ENCODE results near the gene PISD.

DNA sequence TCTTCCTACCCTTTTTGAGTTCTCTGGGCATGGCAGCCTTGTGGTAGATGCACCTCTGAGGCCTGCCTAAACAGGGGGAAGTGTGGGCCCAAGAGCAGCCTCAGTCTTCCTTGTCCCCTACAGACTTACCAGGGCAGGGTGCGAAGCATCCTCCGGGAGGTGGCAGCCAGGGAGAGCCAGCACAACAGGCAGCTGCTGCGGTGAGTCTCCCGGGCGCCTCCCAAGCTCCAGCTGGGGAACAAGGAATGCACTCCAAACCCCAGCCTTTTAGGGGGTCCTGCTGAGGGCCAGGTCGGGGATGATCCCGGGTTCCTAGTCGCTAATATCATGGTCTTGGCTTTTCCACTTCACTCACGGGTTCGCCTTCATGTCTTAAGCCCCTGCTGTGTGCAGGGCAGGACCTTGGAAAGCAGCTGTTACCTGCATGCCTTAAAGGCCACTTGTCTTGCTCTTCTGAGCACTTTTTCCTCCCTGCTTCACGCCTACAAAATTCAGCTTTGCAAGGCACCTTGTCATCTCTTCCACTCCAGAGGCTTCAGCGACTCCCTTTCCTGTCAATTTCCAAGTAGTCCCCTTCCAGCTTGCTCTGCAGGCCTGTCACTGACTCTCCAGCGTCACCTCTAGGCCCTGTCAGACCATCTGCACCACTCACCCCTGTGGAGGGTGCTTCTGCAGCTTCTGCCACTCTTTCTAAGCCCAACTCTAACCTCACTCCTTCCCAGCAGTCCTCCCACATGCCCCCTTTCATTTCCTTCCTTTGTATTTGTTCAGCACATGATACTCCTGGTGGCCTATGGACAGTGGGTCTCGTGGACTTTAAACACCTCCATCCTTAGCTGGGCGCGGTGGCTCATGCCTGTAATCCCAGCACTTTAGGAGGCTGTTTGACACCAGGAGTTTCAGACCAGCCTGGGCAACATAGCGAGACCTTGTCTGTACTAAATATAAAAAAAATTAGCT is 57.0 kb downstream of the PISD start:
- TF ChIP-seq, protein P1, sequence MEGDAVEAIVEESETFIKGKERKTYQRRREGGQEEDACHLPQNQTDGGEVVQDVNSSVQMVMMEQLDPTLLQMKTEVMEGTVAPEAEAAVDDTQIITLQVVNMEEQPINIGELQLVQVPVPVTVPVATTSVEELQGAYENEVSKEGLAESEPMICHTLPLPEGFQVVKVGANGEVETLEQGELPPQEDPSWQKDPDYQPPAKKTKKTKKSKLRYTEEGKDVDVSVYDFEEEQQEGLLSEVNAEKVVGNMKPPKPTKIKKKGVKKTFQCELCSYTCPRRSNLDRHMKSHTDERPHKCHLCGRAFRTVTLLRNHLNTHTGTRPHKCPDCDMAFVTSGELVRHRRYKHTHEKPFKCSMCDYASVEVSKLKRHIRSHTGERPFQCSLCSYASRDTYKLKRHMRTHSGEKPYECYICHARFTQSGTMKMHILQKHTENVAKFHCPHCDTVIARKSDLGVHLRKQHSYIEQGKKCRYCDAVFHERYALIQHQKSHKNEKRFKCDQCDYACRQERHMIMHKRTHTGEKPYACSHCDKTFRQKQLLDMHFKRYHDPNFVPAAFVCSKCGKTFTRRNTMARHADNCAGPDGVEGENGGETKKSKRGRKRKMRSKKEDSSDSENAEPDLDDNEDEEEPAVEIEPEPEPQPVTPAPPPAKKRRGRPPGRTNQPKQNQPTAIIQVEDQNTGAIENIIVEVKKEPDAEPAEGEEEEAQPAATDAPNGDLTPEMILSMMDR (IDR thresholded peaks at IDR 0.05), result no peak
- no peak for TF ChIP-seq EP300 (IDR thresholded peaks at IDR 0.05)
- TF ChIP-seq POLR2A (IDR thresholded peaks at IDR 0.05), result no peak
